ENCODE measurements around the gene TGFBR2.

Gene TGFBR2

DNA sequence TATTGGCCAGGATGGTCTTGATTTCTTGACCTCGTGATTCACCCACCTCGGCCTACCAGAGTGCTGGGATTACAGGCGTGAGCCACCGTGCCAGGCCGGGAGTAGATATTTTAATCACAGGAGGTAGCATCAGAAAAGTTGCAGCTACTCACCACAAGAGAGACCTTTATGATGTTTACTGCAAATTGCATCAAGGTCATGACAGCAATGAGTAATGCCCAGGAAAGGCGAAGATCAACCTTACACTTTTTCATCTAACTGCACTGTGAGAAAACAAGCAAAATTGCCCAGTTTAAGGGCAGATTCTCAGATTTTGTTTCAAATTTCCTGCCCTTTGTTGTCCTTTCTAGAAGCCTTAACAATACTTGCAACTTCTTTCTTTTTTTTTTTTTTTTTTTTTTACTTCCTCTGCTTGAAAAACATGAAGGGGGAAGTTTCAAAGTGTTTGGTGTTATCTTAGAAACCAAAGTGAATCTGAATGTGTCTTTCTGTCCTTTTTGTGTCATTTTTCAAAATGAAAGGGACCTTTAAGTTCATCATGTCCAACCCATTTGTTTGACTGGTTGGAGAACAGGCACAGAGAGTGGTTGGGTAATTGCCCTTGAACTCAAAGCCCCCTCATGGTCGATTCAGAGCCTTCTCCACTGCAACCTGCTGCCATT, 25.0 kb downstream of the TGFBR2 start:
- in situ Hi-C loops (cut with HindIII; ENCODE audit: low sequenced_read_pairs) = no loop called here
- DNase-seq (ENCODE audit: low read depth) = no peak
- no peak overlapping the region for H3K4me3 ChIP-seq (ENCODE audit: low read depth, low read length)
- TF ChIP-seq, protein P1, sequence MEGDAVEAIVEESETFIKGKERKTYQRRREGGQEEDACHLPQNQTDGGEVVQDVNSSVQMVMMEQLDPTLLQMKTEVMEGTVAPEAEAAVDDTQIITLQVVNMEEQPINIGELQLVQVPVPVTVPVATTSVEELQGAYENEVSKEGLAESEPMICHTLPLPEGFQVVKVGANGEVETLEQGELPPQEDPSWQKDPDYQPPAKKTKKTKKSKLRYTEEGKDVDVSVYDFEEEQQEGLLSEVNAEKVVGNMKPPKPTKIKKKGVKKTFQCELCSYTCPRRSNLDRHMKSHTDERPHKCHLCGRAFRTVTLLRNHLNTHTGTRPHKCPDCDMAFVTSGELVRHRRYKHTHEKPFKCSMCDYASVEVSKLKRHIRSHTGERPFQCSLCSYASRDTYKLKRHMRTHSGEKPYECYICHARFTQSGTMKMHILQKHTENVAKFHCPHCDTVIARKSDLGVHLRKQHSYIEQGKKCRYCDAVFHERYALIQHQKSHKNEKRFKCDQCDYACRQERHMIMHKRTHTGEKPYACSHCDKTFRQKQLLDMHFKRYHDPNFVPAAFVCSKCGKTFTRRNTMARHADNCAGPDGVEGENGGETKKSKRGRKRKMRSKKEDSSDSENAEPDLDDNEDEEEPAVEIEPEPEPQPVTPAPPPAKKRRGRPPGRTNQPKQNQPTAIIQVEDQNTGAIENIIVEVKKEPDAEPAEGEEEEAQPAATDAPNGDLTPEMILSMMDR (IDR thresholded peaks at IDR 0.05; ENCODE audit: low read depth, low read length, missing control alignments) = no peak

DNA sequence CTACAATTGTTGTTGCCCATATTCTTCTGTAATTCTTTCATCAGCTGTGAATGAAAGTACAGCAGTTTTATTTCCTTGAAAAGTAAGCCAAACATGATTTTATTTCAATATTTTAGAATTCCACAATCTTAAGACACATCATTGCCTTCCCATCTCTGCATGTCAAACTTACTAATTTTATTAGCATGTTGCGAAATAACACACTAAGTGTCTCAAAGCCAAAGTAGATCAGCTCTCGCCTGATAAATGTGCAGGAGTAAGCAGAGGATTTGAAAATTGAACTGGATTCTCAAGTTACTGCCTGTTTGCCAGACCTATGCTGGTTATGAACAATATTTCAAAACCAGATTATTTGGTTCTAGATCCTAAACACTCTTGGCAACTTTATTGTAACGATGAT, 25.7 kb downstream of the TGFBR2 start:
- TF ChIP-seq, protein P1 (IDR thresholded peaks at IDR 0.05; ENCODE audit: low read depth, low read length, missing control alignments) = no peak
- H3K4me3 ChIP-seq (ENCODE audit: low read depth, low read length) = no peak overlapping the region
- no peak for DNase-seq (ENCODE audit: low read depth)
- in situ Hi-C loops (cut with HindIII; ENCODE audit: low sequenced_read_pairs) = no loop called here

DNA sequence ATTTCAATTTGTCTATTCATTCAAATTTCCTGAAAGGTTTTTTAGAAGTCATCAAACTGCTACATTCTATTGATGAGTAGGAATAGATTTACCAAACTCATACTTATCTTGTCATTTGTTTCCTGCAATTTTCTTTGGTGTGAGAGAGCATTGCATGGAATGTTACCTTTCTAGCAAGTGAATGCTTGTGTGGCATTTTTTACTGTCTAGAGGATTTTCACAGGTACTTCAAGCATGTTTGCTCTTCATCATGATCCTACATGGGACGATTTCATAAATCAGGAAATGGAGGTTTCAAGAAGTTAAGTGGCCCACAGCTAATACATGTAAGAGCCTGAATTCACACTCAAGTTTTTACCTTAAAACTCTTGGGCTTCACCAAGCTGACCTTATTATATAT, 26.1 kb downstream of the TGFBR2 start:
- no peak overlapping the region for H3K4me3 ChIP-seq (ENCODE audit: low read depth, low read length)
- TF ChIP-seq, protein P1 (IDR thresholded peaks at IDR 0.05; ENCODE audit: low read depth, low read length, missing control alignments) = no peak
- in situ Hi-C loops (cut with HindIII; ENCODE audit: low sequenced_read_pairs) = no loop called here
- no peak for DNase-seq (ENCODE audit: low read depth)

DNA sequence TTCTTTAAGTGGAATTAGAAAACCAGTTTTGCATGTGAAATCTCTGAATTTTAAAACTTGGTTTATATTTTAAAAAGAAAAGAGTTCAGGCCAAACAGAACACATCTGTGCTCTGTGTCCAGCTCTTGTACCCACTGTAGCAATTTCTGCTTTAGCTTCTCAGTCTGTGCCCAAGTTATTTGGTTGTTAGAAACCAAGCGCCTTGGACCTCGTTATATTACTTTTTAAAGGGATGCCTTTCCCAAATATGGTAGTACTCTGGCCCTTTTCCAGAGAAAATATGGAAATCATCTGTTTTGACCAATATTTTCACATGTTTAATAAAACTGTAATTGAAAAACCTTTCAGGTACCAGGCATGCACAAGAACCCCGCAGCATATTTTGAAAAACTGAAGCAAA, 27.3 kb downstream of the TGFBR2 start:
- TF ChIP-seq, protein P1 (IDR thresholded peaks at IDR 0.05; ENCODE audit: low read depth, low read length, missing control alignments) = no peak
- no peak overlapping the region for H3K4me3 ChIP-seq (ENCODE audit: low read depth, low read length)
- in situ Hi-C loops (cut with HindIII; ENCODE audit: low sequenced_read_pairs) = no loop called here
- DNase-seq (ENCODE audit: low read depth) = no peak

DNA sequence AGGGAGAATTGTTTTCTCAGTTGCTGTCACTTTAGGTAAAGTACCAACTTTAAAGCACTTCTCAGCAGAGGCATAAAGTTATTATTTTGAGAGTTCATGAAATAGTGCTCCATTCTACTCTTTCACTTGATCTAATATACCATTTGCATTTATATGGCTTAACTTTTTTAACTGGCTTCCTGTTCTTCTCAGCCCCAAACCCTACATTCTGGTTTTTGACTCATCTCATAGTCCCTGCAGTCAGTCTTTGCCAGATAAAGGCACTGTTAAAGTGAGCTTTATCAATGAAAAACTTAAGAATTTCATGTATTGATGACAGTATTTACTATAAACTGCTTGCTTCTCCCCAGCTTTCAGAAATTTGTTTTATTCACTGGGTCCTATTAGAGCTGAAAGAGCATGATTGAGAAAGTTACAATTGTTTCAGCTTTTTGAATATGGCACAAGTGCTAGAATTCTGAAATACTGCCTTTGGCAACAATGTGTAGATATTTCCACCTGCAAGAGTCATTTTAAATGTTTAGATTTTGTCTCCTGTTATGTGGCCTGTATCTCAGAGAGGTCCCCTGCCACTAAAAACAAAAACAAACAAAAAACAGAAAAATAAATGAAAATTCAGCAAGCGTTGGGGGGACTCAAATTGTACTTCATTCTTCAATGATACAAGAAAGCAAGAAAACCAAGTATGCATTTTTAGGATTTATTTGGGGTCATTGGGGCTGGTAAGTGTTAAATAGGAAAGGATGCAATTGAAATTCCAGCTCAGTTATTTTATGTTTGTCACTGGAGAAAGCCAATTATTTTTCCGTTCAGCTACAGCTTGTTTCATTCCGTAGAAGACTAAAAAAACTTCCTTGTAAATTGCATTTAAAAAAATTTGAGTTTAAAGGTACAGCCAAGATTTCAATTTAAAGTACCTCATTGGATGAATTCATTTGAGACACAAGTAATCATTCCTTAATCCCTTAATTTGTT, 28.6 kb downstream of the TGFBR2 start:
- H3K4me3 ChIP-seq (ENCODE audit: low read depth, low read length) = no peak overlapping the region
- TF ChIP-seq, protein P1 (IDR thresholded peaks at IDR 0.05; ENCODE audit: low read depth, low read length, missing control alignments) = no peak
- DNase-seq (ENCODE audit: low read depth) = no peak
- in situ Hi-C loops (cut with HindIII; ENCODE audit: low sequenced_read_pairs) = no loop called here

DNA sequence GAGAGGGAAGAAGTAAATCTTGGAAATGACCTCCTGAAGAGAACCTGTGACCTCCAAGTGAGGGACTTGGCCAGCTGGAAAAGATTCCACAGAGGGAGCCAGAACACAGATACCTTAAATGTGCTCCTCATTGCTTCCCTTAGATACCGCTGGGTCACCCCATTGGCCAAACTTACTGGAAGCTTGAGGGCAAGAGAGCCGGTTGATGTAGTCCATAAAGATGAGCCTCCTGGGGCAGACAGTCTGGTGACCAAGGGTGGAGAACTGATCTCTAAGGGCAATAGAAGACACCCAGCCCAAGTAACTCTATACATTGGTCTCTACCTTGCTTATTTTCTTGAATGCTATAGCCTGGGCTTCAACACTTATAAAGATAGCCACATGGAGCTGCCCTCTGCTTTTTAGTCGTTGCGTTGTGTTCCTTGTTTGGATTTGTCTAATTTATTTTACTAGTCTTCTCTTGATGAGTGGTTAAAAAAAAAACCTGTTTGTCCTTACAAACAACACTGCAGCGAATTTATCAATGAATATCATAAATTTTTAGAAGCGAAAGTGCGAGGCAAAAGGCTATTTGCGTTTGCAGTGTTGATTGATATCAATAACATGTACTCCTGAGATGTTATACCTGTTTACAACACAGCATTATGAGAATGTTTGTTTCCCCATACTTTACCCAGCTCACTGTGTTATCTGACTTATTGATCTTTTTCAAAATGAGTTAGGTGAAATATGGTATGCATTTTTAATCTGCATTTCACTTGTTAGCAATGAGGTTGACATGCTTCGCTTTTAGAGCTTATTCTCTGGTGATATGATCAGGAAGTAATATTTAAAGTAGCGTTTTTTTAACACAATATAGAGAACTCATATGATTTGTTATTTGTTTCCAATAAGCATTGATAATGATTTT, 31.2 kb downstream of the TGFBR2 start:
- TF ChIP-seq, protein P1 (IDR thresholded peaks at IDR 0.05; ENCODE audit: low read depth, low read length, missing control alignments) = no peak
- DNase-seq (ENCODE audit: low read depth) = no peak
- H3K4me3 ChIP-seq (ENCODE audit: low read depth, low read length) = no peak overlapping the region
- in situ Hi-C loops (cut with HindIII; ENCODE audit: low sequenced_read_pairs) = no loop called here
